Astrocyte of the cerebellum (primary cell): Measurements from ENCODE around the gene CBX5.

Experiments used
- DNase-seq: peaks from one replicate; pipeline ENCODE4 v3.0.0-alpha.2; 2011; ENCODE audit warnings: low read depth
- H3K4me3 ChIP-seq: 2 replicates; pipeline ENCODE4 v1.5.1; 2011; ENCODE audit warnings: mild to moderate bottlenecking, low read depth, low read length, moderate library complexity
- in situ Hi-C: cut with HindIII; loops from 2 replicates; pipeline ENCODE4 v1.10.0; 2017; ENCODE audit warnings: low sequenced_read_pairs
- TF ChIP-seq, protein P1 (sequence below): IDR thresholded peaks from 2 replicates; pipeline ENCODE4 v1.5.1; 2012; ENCODE audit warnings: low read length, low read depth, moderate library complexity, mild to moderate bottlenecking; ENCODE audit errors: missing control alignments

Gene CBX5

GRCh38 chr12:54221402-54221984 is 58.4 kb downstream of the CBX5 start:
- DNase-seq = no peak
- TF ChIP-seq, protein P1, sequence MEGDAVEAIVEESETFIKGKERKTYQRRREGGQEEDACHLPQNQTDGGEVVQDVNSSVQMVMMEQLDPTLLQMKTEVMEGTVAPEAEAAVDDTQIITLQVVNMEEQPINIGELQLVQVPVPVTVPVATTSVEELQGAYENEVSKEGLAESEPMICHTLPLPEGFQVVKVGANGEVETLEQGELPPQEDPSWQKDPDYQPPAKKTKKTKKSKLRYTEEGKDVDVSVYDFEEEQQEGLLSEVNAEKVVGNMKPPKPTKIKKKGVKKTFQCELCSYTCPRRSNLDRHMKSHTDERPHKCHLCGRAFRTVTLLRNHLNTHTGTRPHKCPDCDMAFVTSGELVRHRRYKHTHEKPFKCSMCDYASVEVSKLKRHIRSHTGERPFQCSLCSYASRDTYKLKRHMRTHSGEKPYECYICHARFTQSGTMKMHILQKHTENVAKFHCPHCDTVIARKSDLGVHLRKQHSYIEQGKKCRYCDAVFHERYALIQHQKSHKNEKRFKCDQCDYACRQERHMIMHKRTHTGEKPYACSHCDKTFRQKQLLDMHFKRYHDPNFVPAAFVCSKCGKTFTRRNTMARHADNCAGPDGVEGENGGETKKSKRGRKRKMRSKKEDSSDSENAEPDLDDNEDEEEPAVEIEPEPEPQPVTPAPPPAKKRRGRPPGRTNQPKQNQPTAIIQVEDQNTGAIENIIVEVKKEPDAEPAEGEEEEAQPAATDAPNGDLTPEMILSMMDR = no peak
- in situ Hi-C loops = no loop called here
- H3K4me3 ChIP-seq = no peak overlapping the region

- no peak for DNase-seq
- in situ Hi-C loops = no loop called here
- TF ChIP-seq, protein P1 = no peak
- H3K4me3 ChIP-seq = no peak overlapping the region
Observed at GRCh38 chr12:54220567-54220966, 59.4 kb downstream of the CBX5 start.

- no peak overlapping the region for H3K4me3 ChIP-seq
- TF ChIP-seq, protein P1 = peak; percentile 85
- DNase-seq = peak; percentile 45
- in situ Hi-C loops = no loop called here
Observed at GRCh38 chr12:54220092-54220557, 59.8 kb downstream of the CBX5 start.

GRCh38 chr12:54217774-54218241 is 62.1 kb downstream of the CBX5 start:
- DNase-seq = no peak
- TF ChIP-seq, protein P1 = no peak
- in situ Hi-C loops = loop anchor here (5.0 kb wide), 1 partner anchor 154 kb away; no protein-coding TSS in a partner anchor

DNA sequence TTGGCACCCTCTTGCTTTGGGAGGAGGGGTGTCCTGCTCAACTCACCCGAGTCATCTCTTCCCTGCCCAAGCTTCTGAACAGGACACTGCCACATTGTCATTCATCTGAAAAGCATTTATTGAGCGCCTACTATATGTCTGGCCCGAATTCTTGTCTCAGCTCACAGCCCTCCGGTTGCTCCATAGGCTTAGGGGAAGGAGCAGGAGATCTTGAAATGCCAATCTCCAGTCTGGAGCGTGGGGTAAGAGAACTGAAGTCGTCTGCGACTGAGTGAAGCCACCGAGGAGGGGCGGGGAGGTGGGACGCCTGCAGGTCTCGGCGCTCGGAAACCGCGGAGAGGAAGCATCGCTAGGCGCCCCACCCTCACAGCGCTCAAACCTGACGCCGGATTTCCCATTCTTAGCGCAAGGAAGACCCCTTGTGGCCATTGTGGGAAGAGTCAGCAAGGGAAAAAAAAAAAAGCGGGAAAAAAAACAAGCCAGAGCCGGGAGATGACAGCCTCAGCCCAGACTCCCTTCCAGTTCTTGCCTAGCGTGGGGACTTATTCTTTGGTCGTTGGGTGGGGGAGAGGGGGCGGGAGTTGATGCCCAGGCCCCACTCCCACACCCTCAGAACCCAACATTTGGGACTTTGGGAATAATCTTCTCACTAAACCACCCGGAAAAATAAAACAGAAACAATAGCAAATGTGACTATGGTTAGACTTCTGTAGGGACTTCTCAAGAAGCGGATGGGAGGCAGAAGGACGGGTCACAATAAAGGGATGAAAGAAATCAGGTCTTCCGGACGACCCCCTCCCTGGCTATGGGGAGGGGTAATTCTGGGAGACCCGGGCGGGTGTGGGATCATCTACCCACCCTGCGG is 62.9 kb downstream of the CBX5 start:
- DNase-seq = peak; percentile 53
- peak overlapping the region; percentile 36 for H3K4me3 ChIP-seq
- TF ChIP-seq, protein P1 = peak; percentile 81
- in situ Hi-C loops = loop anchor here (5.0 kb wide), 1 partner anchor 155 kb away; no protein-coding TSS in a partner anchor

More at GRCh38 chr12:54217774-54218241, 62.1 kb downstream of the CBX5 start:
- H3K4me3 ChIP-seq = peak overlapping the region; percentile 36

- in situ Hi-C loops = loop anchor here (5.0 kb wide), 1 partner anchor 156 kb away; no protein-coding TSS in a partner anchor
- TF ChIP-seq, protein P1 = no peak
- DNase-seq = no peak
- H3K4me3 ChIP-seq = no peak overlapping the region
Observed at GRCh38 chr12:54215989-54216796, 63.7 kb downstream of the CBX5 start.
